GM23338 (cell line): Measurements from ENCODE around the gene PRKX. TPM values are rescaled to one million over a fixed set of nuclear protein-coding genes. Genes with fewer than 3 reads are reported as not detected.
"Not testable (repeated sequence)": the region's sequence is repeated elsewhere in the genome, so short reads cannot be mapped to it uniquely, and the experiment has no call there.

Experiments
- ATAC-seq: fragments of 200-7000 bp; cut with Tn5 transposase; 3 replicates; pipeline ENCODE4 v1.9.1; 2020
- DNase-seq: peaks from one replicate; pipeline ENCODE4 v3.0.0-alpha.2; 2015; ENCODE audit warnings: low spot score
- H2AFZ ChIP-seq: fragments of 200-600 bp; sonication (generic); 2 replicates; pipeline ENCODE4 v1.8.0; 2016; ENCODE audit warnings: antibody characterized with exemption, mild to moderate bottlenecking, moderate library complexity
- H3F3A ChIP-seq: fragments of 200-600 bp; sonication (generic); replicated peaks from 2 replicates; pipeline ENCODE4 v1.8.0; 2017; ENCODE audit warnings: antibody characterized with exemption, mixed run types, low read depth
- H3K27ac ChIP-seq: fragments of 200-600 bp; sonication (generic); 2 replicates; pipeline ENCODE4 v1.6.1; 2016; ENCODE audit warnings: low read depth
- H3K27me3 ChIP-seq: fragments of 200-600 bp; sonication (generic); 2 replicates; pipeline ENCODE4 v1.8.0; 2016; ENCODE audit warnings: mild to moderate bottlenecking, mixed run types, moderate library complexity; ENCODE audit not compliant: insufficient read depth
- H3K36me3 ChIP-seq: fragments of 200-600 bp; sonication (generic); 2 replicates; pipeline ENCODE4 v1.8.0; 2016; ENCODE audit warnings: mild to moderate bottlenecking; ENCODE audit not compliant: insufficient read depth
- H3K4me1 ChIP-seq: fragments of 200-600 bp; sonication (generic); 2 replicates; pipeline ENCODE4 v1.8.0; 2016; ENCODE audit warnings: mild to moderate bottlenecking, moderate library complexity; ENCODE audit not compliant: insufficient read depth
- H3K4me2 ChIP-seq: fragments of 200-600 bp; sonication (generic); 2 replicates; pipeline ENCODE4 v1.7.1; 2017; ENCODE audit warnings: mixed run types
- H3K4me3 ChIP-seq: fragments of 200-600 bp; sonication (generic); 2 replicates; pipeline ENCODE4 v1.6.1; 2016; ENCODE audit warnings: mixed run types
- H3K79me2 ChIP-seq: fragments of 200-600 bp; sonication (generic); replicated peaks from 2 replicates; pipeline ENCODE4 v1.8.0; 2017; ENCODE audit warnings: mild to moderate bottlenecking; ENCODE audit not compliant: insufficient read depth
- H3K9me2 ChIP-seq: fragments of 200-600 bp; sonication (generic); 2 replicates; pipeline ENCODE4 v1.8.0; 2017; ENCODE audit not compliant: insufficient read depth
- H4K20me1 ChIP-seq: fragments of 200-600 bp; sonication (generic); replicated peaks from 2 replicates; pipeline ENCODE4 v1.8.0; 2017; ENCODE audit warnings: mild to moderate bottlenecking; ENCODE audit not compliant: insufficient read depth
- H3K27ac Mint-ChIP-seq: 2 replicates; pipeline ENCODE4 v1.8.0; 2020; ENCODE audit warnings: inconsistent platforms, mild to moderate bottlenecking, moderate library complexity, mixed read lengths
- H3K27me3 Mint-ChIP-seq: 3 replicates; pipeline ENCODE4 v1.8.0; 2022; ENCODE audit warnings: low read depth, mild to moderate bottlenecking, moderate library complexity, mixed read lengths, inconsistent platforms; ENCODE audit not compliant: insufficient read depth, poor library complexity
- H3K36me3 Mint-ChIP-seq: 3 replicates; pipeline ENCODE4 v1.8.0; 2021; ENCODE audit warnings: low read depth, mild to moderate bottlenecking, inconsistent platforms, moderate library complexity, mixed read lengths
- H3K4me1 Mint-ChIP-seq: 3 replicates; pipeline ENCODE4 v1.8.0; 2020; ENCODE audit warnings: mild to moderate bottlenecking, inconsistent platforms, mixed read lengths
- H3K4me3 Mint-ChIP-seq: 3 replicates; pipeline ENCODE4 v1.8.0; 2021; ENCODE audit warnings: moderate library complexity, mild to moderate bottlenecking, inconsistent platforms, mixed read lengths
- H3K9me3 Mint-ChIP-seq: 3 replicates; pipeline ENCODE4 v1.8.0; 2020; ENCODE audit warnings: moderate library complexity, mild to moderate bottlenecking, inconsistent platforms, mixed read lengths
- CREB1 ChIP-seq: fragments of 250-450 bp; sonication (Bioruptor Pico); IDR thresholded peaks from 2 replicates; pipeline ENCODE4 v1.5.0; 2020; ENCODE audit warnings: low read depth, mild to moderate bottlenecking, moderate library complexity
- CTCF ChIP-seq, 2 experiments: fragments of 200-600 bp in 1 of 2; sonication (generic) in 1 of 2; conservative IDR thresholded peaks; 2 replicates each; pipeline versions ENCODE4 v1.5.1 to v1.6.1; 2016 to 2017; ENCODE audit warnings: antibody characterized with exemption in 2 of 2, low read depth in 2 of 2, mild to moderate bottlenecking in 2 of 2, moderate library complexity in 1 of 2
- ETS1 ChIP-seq: IDR thresholded peaks from 2 replicates; pipeline ENCODE4 v1.6.1; 2016; ENCODE audit warnings: antibody characterized with exemption
- EZH2 ChIP-seq: fragments of 200-600 bp; sonication (generic); IDR thresholded peaks from one replicate; pipeline ENCODE4 v1.8.0; 2017; ENCODE audit warnings: antibody characterized with exemption, mild to moderate bottlenecking, low read depth; ENCODE audit not compliant: unreplicated experiment
- EZH2phosphoT487 ChIP-seq: fragments of 200-600 bp; sonication (generic); IDR thresholded peaks from one replicate; pipeline ENCODE4 v1.8.1; 2018; ENCODE audit warnings: antibody characterized with exemption; ENCODE audit not compliant: unreplicated experiment
- JUNB ChIP-seq: IDR thresholded peaks from one replicate; pipeline ENCODE4 v1.6.1; 2016; ENCODE audit warnings: antibody characterized with exemption; ENCODE audit not compliant: unreplicated experiment
- NANOG ChIP-seq: IDR thresholded peaks from 2 replicates; pipeline ENCODE4 v1.6.1; 2016; ENCODE audit warnings: antibody characterized with exemption, borderline replicate concordance
- POLR2AphosphoS5 ChIP-seq: IDR thresholded peaks from 2 replicates; pipeline ENCODE4 v1.6.1; 2016; ENCODE audit warnings: antibody characterized with exemption, low read depth
- STAT1 ChIP-seq: IDR thresholded peaks from one replicate; pipeline ENCODE4 v1.6.1; 2016; ENCODE audit warnings: antibody characterized with exemption; ENCODE audit not compliant: unreplicated experiment
- ZNF114 ChIP-seq: fragments of 250-450 bp; sonication (Bioruptor Pico); IDR thresholded peaks from 2 replicates; pipeline ENCODE4 v1.5.0; 2020; ENCODE audit warnings: mild to moderate bottlenecking, moderate library complexity
- ZNF331 ChIP-seq: fragments of 250-450 bp; sonication (Bioruptor Pico); IDR thresholded peaks from 2 replicates; pipeline ENCODE4 v1.5.0; 2020; ENCODE audit warnings: low read depth, mild to moderate bottlenecking, moderate library complexity
- ZNF462 ChIP-seq: fragments of 250-450 bp; sonication (Bioruptor Pico); IDR thresholded peaks from 2 replicates; pipeline ENCODE4 v1.5.0; 2020; ENCODE audit warnings: mild to moderate bottlenecking, moderate library complexity
- polyA plus RNA-seq: library from polyadenylated mRNA; unstranded; fragments of >200 nt; fragmentation: Nextera tagmentation; extraction: Ambion mirVana; gene quantifications from 2 replicates; pipeline ENCODE4 v1.2.1, GENCODE V29; 2016
- total RNA-seq: library from RNA; depleted of rRNA; stranded (reverse); fragments of >200 nt; shearing (Covaris generic); gene quantifications from 2 replicates; pipeline ENCODE4 v1.2.3, GENCODE V29; 2014

PRKX gene
- total and polyA plus RNA-seq, 2 experiments from 2014 or later: 12.9 to 43.5 TPM

GRCh38 chrX:3701445-3701928, 12.0 kb downstream of the PRKX start:
- not testable (repeated sequence) for H3F3A ChIP-seq, H2AFZ ChIP-seq, H3K36me3 ChIP-seq, H3K4me3 ChIP-seq, H3K9me2 ChIP-seq, H3K4me2 ChIP-seq, H3K4me3 Mint-ChIP-seq, ATAC-seq, H3K9me3 Mint-ChIP-seq, H4K20me1 ChIP-seq, H3K36me3 Mint-ChIP-seq, H3K4me1 ChIP-seq, DNase-seq, H3K27me3 ChIP-seq, H3K27ac ChIP-seq, H3K27ac Mint-ChIP-seq, H3K27me3 Mint-ChIP-seq
- peaks cover 24% of the 10 kb centered on the region for H3K4me1 Mint-ChIP-seq
- peaks cover 67% of the 10 kb centered on the region for H3K79me2 ChIP-seq

- Mint-ChIP-seq H3K4me1 (peaks cover 24% of the 10 kb centered on the region), H3K9me3 (no peaks in the 10 kb centered on the region; the same call in 2 of the 3 replicates)
- TF ChIP-seq EZH2phosphoT487 (no peak), JUNB (no peak), POLR2AphosphoS5 (no peak), STAT1 (no peak), ETS1 (no peak), ZNF462 (CRISPR knock-in tag) (no peak), CREB1 (CRISPR knock-in tag) (no peak), NANOG (no peak), ZNF331 (CRISPR knock-in tag) (no peak), CTCF (conservative IDR thresholded peaks at IDR 0.05; ENCODE audit: low read depth in 2 of 2) (no peak), ZNF114 (CRISPR knock-in tag) (no peak), EZH2 (no peak)
These were observed 13.5 kb downstream of the PRKX start for GRCh38 chrX:3699821-3700381.

More at GRCh38 chrX:3699821-3700381, 13.5 kb downstream of the PRKX start:
- no peak overlapping the region; the same call in 1 of the 2 replicates for H3K4me2 ChIP-seq
- H3K4me3 ChIP-seq: no peak overlapping the region
- no peaks in the 10 kb centered on the region for H3K36me3 ChIP-seq
- H3K27me3 ChIP-seq: no peaks in the 10 kb centered on the region
- H3K79me2 ChIP-seq: peaks cover 65% of the 10 kb centered on the region
- H3K9me2 ChIP-seq: no peaks in the 10 kb centered on the region
- Mint-ChIP-seq H3K27ac (peak overlapping the region; percentile 86), H3K4me3 (no peak overlapping the region), H3K27me3 (peaks cover 4% of the 10 kb centered on the region), H3K36me3 (peaks cover 8% of the 10 kb centered on the region; the same call in 2 of the 3 replicates)
- H2AFZ ChIP-seq: no peak overlapping the region
- no peaks in the 10 kb centered on the region for H3F3A ChIP-seq
- DNase-seq: no peak
- no peak overlapping the region; the same call in 1 of the 2 replicates for H3K27ac ChIP-seq
- ATAC-seq: no peak
- H3K4me1 ChIP-seq: peaks cover 6% of the 10 kb centered on the region; the same call in 1 of the 2 replicates
- 0 out of 2 replicates have a peak, but pooled peaks cover 3% of the 10 kb centered on the region for H4K20me1 ChIP-seq
